GM21619 (cell line): Measurements from ENCODE around the gene NAALAD2.
"Not testable (repeated sequence)": the region's sequence is repeated elsewhere in the genome, so short reads cannot be mapped to it uniquely, and the experiment has no call there.

Experiments used
- ATAC-seq: cut with Tn5 transposase; IDR thresholded peaks from one replicate; pipeline ENCODE4 v1.9.1; 2021; ENCODE audit not compliant: unreplicated experiment

NAALAD2 gene

DNA sequence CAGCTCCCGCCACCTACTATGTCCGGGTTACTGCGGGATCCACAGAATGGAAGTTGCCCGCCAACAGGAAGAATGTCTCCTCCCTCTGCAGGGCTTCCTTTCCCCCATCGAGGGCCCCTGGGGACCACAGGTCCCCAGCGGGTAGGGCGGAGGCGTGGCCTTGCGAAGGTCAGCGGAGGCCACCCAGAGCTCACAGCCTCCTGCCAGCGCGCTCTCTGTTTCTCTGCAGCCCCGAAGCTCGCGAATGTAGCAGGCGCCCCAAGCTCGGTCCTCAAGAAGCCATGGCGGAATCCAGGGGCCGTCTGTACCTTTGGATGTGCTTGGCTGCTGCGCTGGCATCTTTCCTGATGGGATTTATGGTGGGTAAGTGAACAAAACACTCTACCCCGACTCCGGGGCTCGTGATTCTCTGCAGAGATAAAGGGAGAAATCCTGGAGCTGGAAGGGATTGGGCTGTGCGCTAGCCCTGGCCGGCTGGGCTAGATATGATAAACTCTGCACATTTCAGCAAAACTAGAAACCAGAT, at the start of gene NAALAD2:
NAALAD2 (plus strand) TSS at position 186 of the 526 bp plus-strand sequence; CDS start at position 282, 96 bp downstream.
- peak; percentile 92 for ATAC-seq

DNA sequence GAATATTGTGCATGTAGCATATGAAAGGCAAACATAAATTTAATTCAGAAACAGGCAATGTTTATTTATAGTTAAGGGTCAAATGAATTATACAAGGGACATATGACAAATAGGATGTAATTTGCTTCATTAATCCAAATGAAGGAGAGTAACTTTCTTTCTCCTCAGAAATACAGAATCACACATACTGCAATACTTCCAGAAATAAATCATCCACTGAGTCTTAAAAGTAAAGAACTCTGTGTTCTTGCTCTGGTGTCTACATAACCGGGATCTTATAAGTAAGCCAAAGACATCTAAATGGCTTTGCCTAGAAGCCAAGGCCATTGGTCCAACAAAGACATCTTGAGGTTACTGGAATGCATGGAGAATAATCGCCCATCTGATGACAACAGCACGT, 48.8 kb upstream of the NAALAD2 start, which contains the start of gene UBTFL1:
UBTFL1 (plus strand) TSS at position 301 of the 400 bp plus-strand sequence; CDS start at position 301, 0 bp downstream.
- not testable (repeated sequence) for ATAC-seq

DNA sequence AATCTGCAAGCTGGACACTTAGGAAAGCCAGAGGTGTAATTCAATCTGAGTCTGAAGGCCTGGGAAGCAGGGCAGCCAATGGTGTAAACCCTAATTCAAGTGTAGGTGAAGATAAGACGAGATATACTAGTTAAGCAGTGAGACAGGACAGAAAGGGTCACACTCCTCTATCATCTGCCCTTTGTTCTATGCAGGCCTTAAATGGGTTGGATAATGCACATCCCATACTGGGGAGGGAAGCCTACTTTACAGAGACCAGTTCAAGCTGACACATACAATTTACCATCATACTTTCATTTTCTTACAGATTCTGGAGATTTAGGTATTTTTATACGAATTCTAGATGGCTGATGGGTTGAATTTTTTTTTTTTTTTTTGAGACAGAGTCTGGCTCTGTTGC, 45.7 kb upstream of the NAALAD2 start:
- not testable (repeated sequence) for ATAC-seq

DNA sequence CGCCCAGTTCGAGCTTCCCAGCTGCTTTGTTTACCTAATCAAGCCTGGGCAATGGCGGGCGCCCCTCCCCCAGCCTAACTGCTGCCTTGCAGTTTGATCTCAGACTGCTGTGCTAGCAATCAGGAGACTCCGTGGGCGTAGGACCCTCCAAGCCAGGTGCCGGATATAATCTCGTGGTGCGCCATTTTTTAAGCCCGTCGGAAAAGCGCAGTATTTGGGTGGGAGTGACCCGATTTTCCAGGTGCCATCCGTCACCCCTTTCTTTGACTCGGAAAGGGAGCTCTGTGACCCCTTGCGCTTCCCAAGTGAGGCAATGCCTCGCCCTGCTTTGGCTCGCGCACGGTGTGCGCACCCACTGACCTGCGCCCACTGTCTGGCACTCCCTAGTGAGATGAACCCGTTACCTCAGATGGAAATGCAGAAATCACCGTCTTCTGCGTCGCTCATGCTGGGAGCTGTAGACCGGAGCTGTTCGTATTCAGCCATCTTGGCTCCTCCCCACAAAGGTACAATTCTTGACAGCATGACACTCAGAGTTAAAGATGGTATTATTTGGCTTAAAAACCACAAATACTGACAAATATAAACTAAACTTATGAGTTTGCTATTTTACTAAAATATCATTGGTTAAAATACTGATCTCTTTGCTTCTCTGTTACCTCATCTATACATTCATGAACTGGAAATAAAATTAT, 39.1 kb upstream of the NAALAD2 start:
- ATAC-seq: not testable (repeated sequence)

DNA sequence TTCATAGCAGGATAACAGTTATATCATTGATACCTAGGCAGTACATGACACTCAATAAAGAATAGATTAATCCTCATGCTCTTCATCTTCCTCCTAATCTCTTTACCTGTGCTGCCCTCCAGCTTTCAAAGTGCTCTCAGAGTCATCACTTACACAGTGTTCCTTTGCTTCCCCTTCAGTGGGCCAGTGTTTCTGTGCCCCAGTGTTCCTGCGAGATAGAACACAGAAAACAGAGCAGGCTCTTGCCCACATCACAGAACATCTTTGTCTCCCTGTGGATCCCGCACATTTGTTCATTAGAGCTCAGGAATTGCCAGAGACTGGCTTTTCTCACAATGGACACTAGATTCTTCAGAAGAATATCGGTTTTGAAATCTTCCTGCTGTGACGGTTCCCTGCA, 36.2 kb upstream of the NAALAD2 start:
- ATAC-seq: not testable (repeated sequence)

DNA sequence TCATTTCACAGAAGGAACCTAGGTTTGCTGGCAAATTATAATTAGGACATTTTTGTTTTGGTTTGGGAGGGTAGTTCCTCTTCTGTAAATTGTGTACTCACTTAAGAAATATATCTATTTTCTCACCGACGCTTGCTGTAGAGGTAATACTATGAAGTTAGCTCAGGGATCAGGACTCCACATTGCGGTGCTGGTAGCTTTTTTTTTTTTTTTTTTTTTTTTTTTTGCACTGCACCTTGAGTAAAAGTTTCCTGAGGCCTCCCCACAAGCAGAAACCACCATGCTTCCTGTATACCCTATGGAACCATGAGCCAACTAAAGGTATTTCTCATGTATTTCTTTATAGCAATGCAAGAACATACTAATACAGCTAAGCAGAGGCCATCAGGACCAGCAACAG, 34.0 kb upstream of the NAALAD2 start:
- ATAC-seq: no peak

DNA sequence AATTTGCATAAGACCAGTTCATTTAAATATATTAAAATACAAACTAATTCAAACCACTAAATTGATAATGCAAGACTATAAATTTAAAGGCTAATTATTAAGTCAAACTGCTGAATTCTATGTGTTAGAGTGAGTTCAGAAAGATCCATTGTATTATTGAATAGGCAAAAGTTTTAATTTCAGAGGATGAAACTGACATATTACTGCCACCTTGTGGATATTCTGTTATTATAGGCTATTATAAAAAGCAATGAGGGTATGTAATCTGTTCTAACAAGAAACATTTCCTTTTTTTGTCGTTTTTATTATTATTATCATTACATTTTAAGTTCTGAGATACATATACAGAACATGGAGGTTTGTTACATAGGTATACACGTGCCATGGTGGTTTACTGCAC, 20.9 kb upstream of the NAALAD2 start:
- ATAC-seq: no peak

DNA sequence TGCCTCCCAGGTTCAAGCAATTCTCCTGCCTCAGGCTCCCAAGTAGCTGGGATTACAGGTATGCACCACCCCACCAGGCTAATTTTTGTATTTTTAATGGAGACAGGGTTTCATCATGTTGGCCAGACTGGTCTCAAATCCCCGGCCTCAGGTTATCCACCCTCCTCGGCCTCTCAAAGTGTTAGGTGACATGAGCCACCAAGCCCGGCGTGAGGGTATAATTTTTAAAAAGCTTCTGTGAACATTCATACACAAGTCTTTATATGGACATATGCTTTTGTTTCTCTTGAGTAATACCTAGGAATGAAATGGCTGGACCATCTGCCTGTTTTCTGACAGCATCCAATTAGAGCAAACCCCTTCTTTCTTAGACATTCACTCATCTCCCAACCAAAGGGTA, 14.3 kb upstream of the NAALAD2 start:
- ATAC-seq: no peak

DNA sequence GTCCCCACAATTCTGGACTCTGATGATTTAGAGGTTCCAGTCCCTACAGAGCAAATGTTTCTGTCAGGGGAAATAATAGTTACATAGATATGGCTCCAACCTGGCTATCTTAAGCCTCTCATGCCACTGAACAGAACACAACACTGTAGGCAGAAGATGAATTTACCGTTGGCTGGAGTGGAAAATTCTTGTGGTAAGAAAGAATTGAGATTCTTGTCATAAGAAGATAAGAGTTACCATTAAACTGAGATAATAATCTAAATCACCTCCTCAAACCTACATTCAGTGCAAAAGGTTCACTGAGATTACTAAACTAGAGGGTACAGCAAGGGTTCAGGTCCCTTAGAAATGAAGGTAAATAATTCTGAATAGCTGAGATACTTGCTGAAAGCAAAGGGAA, 10.1 kb upstream of the NAALAD2 start:
- no peak for ATAC-seq

DNA sequence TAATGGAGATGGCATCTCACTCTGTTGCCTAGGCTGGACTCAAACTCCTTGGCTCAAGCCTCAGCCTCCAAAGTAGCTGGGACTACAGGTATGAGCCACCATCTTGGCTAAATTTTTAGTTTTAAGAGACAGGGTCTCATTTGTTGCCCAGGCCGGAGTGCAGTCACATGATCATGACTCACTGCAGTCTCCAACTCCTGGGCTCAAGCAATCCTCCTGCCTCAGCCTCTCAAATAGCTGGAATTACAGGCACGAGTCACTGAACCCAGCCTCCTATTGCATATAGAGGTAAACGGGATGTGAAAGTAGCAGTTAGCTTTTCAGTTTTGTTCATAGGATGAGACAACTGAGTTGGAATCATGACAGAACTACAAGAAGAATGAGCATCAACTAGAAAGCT, 9.5 kb upstream of the NAALAD2 start:
- no peak for ATAC-seq

DNA sequence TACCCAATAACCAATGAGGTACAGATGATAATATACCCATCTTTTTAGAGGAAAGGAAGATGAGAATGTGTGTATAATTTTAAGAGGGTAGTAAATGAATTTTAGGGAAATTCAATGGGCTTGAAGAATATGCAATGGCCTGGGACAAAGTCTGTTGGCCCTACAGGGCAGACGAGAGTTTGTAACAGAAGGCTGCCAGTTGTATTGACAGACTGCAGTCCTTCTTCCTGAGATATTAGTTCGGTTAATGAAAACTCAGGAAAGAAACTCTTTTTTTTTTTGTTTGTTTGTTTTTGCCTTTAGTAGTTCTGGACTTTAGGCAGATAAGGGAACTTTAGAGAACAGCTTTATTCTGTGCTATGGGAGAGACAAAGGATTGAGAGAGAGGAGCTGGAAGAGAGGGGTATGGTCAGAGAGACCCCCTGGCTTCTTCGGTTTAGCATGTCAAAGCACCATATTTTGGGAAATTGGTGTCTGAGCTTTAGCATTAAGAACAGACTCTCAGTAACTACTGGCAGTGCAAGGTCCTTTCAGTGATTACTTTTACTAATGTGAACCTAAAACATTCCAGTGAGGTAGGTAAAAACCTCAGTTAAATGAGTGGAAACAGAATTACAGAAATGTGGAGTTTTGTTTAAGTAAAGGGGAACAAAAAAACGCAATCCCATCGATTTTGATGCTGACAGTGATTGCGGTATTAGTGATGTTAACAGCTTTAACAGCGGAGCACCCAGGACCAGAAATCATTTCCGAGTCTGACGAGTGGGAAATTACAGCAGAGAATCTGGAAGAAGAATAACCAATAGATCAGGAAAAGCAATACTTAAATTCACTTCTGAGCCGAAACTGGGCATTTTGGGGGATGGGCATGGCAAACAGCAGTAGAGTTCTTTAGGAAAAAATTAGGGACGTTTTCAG, 644 bp upstream of the NAALAD2 start:
- no peak for ATAC-seq

DNA sequence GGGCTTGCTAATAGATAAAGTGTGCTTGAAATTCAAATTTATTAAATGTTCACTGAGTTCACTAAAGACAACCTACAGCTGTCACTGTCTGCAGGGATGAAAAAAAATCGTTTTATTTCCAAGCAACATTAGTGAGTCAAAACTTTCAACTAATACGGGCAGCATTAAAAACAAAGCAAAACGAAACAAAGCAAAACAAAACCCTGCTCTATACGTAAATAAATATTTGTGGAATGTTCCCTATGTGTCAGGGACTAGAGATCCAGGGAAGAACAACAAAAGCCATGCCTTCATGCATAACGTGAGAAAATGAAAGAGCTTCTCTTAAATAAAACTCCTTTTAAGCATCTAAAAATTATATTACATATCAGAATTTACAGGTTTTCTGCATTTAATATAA, 553 bp downstream of the NAALAD2 start:
- ATAC-seq: no peak

DNA sequence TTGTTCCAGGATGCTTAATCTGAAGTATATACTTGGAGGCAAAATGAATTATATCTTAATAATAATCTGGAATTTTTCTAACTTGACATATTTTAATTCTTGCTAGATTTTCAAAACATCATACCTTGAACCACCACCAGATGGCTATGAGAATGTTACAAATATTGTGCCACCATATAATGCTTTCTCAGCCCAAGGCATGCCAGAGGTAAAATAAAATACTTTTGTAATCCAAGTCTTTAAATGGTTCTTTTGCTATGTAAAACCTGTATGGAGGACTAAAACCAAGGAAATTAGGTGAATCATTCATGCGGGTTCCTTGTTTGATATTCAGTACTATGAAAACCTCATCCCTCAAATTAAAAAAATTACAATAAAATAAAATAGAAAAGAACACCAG, 14.4 kb downstream of the NAALAD2 start:
- no peak for ATAC-seq

DNA sequence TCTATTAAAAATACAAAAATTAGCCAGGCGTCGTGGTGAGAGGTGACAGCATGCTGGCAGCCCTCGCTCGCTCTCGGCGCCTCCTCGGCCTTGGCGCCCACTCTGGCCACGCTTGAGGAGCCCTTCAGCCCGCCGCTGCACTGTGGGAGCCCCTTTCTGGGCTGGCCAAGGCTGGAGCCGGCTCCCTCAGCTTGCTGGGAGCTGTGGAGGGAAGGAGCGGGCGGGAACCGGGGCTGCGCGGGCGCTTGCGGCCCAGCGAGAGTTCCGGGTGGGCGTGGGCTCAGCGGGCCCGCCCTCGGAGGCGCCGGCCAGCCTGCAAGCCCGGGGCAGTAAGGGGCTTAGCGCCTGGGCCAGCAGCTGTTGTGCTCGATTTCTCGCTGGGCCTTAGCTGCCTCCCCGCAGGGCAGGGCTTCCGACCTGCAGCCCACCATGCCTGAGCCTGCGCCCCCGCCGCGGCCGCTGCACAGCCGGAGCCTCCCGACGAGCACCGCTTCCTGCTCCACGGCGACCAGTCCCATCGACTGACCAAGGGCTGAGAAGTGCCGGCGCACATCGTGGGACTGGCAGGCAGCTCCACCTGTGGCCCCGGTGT, 32.6 kb downstream of the NAALAD2 start:
- not testable (repeated sequence) for ATAC-seq

DNA sequence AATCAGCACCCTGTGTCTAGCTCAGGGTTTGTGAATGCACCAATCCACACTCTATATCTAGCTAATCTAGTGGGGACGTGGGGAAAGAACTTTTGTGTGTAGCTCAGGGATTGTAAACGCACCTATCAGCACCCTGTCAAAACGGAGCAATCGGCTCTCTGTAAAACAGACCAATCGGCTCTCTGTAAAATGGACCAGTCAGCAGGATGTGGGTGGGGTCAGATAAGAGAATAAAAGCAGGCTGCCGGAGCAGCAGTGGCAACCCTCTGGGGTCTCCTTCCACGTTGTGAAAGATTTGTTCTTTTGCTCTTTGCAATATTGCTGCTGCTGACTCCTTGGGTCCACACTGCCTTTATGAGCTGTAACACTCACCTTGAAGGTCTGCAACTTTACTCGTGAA, 33.2 kb downstream of the NAALAD2 start:
- ATAC-seq: not testable (repeated sequence)

DNA sequence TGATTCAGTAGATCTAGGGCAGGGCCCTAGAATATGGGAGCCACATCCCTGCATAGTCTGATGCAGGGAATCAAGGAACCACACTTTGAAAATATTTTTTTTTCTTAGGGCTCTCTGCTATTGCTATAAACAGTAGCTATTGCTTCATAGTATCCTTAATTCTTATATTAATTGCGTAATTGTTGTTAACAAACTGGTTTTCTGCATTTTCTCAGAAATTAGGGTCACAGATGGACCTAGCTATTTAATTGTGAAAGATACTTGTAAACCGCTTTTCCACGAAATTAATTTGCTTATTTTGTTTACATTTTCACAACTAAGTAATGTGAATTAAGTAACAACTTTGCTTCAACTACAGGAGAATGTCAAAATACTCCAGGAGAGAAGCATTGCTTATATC, 34.1 kb downstream of the NAALAD2 start:
- no peak for ATAC-seq

DNA sequence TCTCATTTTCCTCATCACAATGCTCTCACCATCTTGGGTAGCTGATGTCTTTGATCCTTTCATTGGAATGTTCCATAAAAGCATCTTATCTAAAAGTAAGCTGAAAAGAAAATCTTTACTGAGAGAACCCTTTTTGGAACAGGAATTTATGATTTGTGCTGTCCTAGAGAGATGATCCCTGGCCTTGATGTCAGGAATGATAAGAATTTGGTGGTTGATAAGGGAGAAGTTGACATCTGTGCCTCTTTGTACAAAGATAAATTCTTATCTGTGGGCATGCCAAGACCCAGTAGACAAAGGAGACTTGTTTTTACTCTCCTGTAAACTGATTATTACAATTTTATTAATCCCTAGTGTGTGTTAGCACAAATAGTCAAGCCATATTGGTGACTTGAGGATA, 36.9 kb downstream of the NAALAD2 start:
- ATAC-seq: no peak

DNA sequence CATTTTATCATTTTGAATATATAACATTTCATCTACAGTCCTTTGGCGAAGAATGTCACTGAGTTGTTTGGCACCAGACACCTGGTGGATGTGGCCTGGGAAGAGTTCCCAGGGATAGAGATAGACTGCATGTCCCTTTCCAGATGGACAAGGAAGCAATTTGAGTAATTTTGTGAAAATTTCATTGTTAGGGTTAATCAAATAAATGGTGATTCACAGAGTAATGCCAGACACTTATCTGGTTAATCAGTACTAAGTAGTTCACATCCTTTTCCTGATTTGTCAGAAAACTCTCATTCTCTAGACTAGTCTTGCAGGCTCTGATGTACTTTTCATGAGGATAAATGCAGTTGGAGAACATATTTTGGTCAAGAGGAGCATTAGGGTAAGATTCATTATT, 41.6 kb downstream of the NAALAD2 start:
- ATAC-seq: no peak

DNA sequence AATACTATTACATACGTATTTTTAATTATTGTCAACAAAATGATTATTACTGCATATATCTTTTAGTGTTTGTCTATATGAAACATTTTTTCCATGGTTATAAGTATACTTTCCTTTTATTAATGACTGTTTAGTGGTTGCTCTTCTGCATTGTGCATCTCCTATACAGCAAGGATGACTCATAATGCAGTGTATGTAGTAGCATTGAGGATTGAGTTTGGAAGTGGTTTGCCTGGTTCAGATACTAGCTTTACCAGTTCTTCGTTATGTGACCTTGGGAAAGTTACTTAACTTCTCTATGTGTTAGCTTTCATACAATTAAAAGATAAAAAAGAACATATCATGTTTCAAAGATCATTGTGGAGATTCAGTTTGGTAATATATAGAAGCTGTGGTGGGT, 44.3 kb downstream of the NAALAD2 start:
- no peak for ATAC-seq

DNA sequence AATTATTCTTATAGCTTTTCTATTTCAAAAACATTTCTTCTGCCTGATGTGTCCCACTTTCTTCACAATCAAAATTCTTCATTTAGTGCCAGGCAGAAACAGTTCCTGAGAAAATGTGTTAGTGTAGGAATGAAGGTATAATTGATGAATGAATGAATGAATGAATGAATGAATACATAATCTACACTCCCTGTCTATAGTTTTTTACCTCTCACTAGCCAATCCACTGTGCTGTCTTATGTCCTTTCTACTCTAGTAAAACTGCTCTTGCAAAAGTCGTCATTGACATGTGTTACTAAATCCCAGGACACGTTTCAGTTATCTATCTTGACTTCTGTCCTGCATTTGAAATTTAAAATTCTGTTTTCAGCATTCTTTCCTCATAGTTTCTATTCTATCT, 45.5 kb downstream of the NAALAD2 start:
- no peak for ATAC-seq

DNA sequence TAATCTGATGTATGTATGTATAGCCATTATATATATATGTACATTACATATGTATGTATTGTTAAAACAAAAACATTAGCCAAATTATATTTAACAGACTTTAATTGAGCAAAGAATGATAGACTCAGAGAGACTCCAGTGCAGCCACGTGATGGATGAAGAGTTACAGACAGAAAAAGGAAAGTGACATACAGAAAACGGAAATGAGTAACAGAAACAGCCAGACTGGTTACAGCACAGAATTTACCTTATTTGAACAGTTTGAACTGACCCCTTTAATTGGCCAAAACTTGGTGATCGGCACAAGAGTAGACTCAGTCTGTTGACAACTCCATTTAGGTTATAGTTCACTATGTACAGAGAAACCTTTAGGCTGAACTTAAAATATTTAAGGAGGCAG, 53.4 kb downstream of the NAALAD2 start:
- no peak for ATAC-seq
